ENCODE results near the gene SGTA. TPM values are rescaled to one million over a fixed set of nuclear protein-coding genes. Genes with fewer than 3 reads are reported as not detected.
"Not testable (repeated sequence)": the region's sequence is repeated elsewhere in the genome, so short reads cannot be mapped to it uniquely, and the experiment has no call there.

The SGTA gene
- total and polyA plus RNA-seq, 3 donors from 2014 or later = 93.9 to 100 (median 99.6) TPM

- no peak for TF ChIP-seq POLR2A (IDR thresholded peaks at IDR 0.05)
- TF ChIP-seq CTCF (IDR thresholded peaks at IDR 0.05) = no peak
- peaks cover 2% of the 10 kb centered on the region for H3K4me1 ChIP-seq
- no peaks in the 10 kb centered on the region for H3K27me3 ChIP-seq
- H3K4me3 ChIP-seq = no peak overlapping the region
- H3K36me3 ChIP-seq (ENCODE audit: low read depth, missing control alignments) = no peaks in the 10 kb centered on the region
- WGBS, 2 donors = 85% methylated on average over 9 of the region's 9 CpGs; no CpG with 5 or more reads in 1 of the 2 donors
- no peak for DNase-seq
- H3K9me3 ChIP-seq = no peaks in the 10 kb centered on the region
- intact Hi-C loops (cut with DNase I; ENCODE audit: low total_unique reads) = no loop called here
- H3K27ac ChIP-seq = no peak overlapping the region
Observed at GRCh38 chr19:2823646-2824045, 40.6 kb upstream of the SGTA start.

- no peak for DNase-seq
- Histone ChIP-seq H3K36me3 (ENCODE audit: low read depth, missing control alignments) (no peaks in the 10 kb centered on the region), H3K27ac (no peak overlapping the region), H3K4me3 (no peak overlapping the region), H3K9me3 (no peaks in the 10 kb centered on the region), H3K4me1 (peaks cover 2% of the 10 kb centered on the region), H3K27me3 (no peaks in the 10 kb centered on the region)
- intact Hi-C loops (cut with DNase I; ENCODE audit: low total_unique reads) = no loop called here
- WGBS, 2 donors = 95 to 98% methylated on average over 5 of the region's 5 CpGs
- TF ChIP-seq POLR2A (IDR thresholded peaks at IDR 0.05) (no peak), CTCF (IDR thresholded peaks at IDR 0.05) (no peak)
Observed at GRCh38 chr19:2822846-2823245, 39.8 kb upstream of the SGTA start.

DNA sequence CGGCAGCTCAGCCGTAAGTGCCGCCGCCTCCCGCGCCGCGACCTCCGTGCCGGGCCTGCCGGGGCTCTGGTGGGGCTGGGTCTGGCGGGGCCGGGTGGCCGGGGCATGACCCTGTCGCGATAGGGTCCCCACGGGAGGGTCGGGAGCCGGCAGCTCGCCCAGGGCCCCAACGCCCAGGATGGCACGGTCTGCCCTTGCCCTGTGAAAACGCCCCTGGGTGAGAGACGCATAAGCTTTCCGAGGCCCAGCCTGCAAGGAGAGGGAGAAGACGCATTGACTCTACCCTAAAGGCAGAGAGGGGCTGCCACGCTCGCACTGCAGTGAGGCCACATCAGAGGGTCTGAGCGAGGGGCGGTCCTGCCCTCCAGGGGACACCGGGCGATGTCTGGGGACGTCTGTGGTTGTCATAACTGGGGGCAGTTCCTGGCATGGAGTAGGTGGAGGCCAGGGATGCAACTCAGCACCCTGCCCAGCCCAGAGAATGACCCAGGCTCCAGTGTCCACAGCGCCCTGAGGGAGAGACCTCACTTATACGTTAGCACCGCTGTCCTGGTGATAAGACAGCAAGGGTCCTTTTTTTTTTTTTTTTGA, 37.1 kb upstream of the SGTA start:
- peaks cover 2% of the 10 kb centered on the region for H3K4me1 ChIP-seq
- no peaks in the 10 kb centered on the region for H3K36me3 ChIP-seq (ENCODE audit: low read depth, missing control alignments)
- TF ChIP-seq CTCF (IDR thresholded peaks at IDR 0.05) (no peak), POLR2A (IDR thresholded peaks at IDR 0.05) (no peak)
- intact Hi-C loops (cut with DNase I; ENCODE audit: low total_unique reads) = no loop called here
- no peaks in the 10 kb centered on the region for H3K27me3 ChIP-seq
- no peaks in the 10 kb centered on the region for H3K9me3 ChIP-seq
- no peak for DNase-seq
- 1 to 2% methylated on average over 6 to 31 of the region's 36 CpGs for WGBS, 2 donors
- H3K27ac ChIP-seq = no peak overlapping the region
- H3K4me3 ChIP-seq = peak overlapping the region; percentile 72 to 83

GRCh38 chr19:2819540-2820111, 36.6 kb upstream of the SGTA start, which contains the start of gene ZNF554:
Gene ZNF554, plus strand, starts transcription at chr19:2819868. Its CDS starts 204 bp downstream, at chr19:2820072.
- Histone ChIP-seq H3K9me3 (no peaks in the 10 kb centered on the region), H3K27me3 (no peaks in the 10 kb centered on the region), H3K36me3 (ENCODE audit: low read depth, missing control alignments) (no peaks in the 10 kb centered on the region), H3K27ac (no peak within 1 kb of the TSS), H3K4me3 (peak within 1 kb of the TSS; percentile 72 to 83), H3K4me1 (peaks cover 2% of the 10 kb centered on the region)
- peak; percentile 98 for DNase-seq
- TF ChIP-seq CTCF (IDR thresholded peaks at IDR 0.05) = peak; percentile 95 to 99 (median 97)
- TF ChIP-seq POLR2A (IDR thresholded peaks at IDR 0.05) = no peak
- WGBS, 2 donors = 0% methylated on average over 17 to 58 of the region's 64 CpGs
- intact Hi-C loops (cut with DNase I; ENCODE audit: low total_unique reads) = no loop called here

DNA sequence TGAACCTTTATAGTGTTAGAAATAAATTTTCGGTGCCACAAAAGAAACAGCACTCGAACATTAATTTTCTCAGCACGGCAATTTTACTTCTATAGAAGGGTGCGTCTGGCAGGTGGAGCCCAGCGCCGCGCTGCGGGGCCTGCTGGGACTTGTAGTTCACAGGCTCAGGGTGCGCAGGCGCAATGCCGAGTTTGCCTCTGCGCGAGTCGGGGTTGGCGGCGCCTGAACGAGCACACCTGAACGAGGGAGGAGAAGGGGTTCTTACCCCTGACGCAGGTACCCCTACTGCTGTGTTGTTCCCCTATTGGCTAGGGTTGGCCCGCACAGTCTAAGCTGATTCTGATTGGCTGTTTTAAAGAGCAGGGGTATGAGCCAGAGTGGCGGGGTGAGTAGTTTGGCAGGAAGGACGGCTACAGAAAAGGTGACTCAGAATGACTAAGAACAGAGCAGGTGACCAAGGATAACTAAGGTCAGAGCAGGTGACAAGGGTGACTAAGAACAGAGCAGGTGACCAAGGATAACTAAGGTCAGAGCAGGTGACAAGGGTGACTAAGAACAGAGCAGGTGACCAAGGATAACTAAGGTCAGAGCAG, 34.3 kb upstream of the SGTA start:
- intact Hi-C loops (cut with DNase I; ENCODE audit: low total_unique reads); H3K4me3 ChIP-seq; H3K27ac ChIP-seq; H3K36me3 ChIP-seq (ENCODE audit: low read depth, missing control alignments); H3K4me1 ChIP-seq; H3K27me3 ChIP-seq; H3K9me3 ChIP-seq: not testable (repeated sequence)
- WGBS, 2 donors = 47 to 61% methylated on average over 22 of the region's 22 CpGs
- DNase-seq = peak; percentile 79
